ENCODE data around the gene PSMA7.

- TF ChIP-seq POLR2A (IDR thresholded peaks at IDR 0.05; ENCODE audit: low read length) (no peak), GATA1 (IDR thresholded peaks at IDR 0.05; ENCODE audit: low read depth, low read length) (no peak)
Observed at GRCh38 chr20:62155428-62156253, 12.4 kb upstream of the PSMA7 start.

All from erythroblast (primary cell).